HG02938 (cell line): ENCODE results near the gene DNAH1.

Experiments
- ATAC-seq: cut with Tn5 transposase; IDR thresholded peaks from one replicate; pipeline ENCODE4 v1.9.1; 2021; ENCODE audit warnings: mild to moderate bottlenecking, moderate library complexity; ENCODE audit not compliant: unreplicated experiment

Gene DNAH1

DNA sequence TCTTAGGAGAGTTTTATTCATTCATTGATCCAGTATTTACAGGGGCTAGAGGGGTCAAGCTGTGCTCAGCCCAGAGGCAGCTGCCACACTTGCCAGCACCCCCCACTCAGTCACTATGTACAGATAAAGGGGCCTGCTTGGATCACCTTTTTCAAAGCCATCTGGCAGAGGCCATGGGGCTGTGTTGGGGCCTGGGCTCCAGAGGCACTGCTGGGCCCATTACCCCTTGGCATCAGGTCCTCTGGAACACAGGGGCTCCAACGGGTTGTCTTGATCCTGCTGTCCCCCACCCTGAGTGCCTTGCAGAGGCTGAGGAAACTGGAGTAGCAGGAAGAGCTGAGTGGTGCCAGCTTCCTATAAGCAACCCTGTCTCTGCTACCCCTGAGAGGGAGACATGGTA, 84.9 kb downstream of the DNAH1 start:
- no peak for ATAC-seq

GRCh38 chr3:52401551-52401950, 85.4 kb downstream of the DNAH1 start:
- ATAC-seq, result no peak

GRCh38 chr3:52402101-52402521, 86.0 kb downstream of the DNAH1 start:
- ATAC-seq, result no peak

- ATAC-seq, result no peak
These were observed 86.7 kb downstream of the DNAH1 start for GRCh38 chr3:52402706-52403270.

DNA sequence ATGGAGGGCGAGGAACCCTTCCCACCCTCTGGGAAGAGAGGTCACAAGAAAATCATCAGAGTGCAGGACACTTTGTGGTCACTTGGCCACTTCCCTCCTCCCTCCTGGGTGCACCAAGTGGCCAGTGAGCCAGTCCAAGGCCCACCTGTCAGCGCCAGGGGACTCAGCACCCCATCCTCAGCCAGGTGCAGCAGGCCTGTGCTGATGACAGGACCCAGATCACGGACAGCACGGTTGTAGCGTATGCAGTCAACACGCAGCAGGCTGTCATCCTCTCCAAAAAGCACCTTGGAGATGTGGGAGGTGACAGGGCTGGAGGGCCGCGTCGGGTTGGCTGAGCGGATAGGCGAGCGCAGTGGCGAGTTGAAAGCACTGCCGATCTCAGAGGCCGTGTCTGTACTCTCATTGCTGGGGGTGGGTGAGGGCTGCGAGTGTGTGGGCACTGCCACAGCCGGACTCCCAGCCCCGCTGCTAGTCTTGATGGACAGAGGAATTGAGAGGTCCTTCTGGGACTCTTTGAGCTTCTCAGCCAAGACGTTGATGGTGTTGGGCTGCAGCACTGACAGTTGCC, 87.2 kb downstream of the DNAH1 start:
- ATAC-seq, result no peak

- ATAC-seq, result no peak
These were observed 87.8 kb downstream of the DNAH1 start for GRCh38 chr3:52403955-52404354.

GRCh38 chr3:52404391-52404790, 88.3 kb downstream of the DNAH1 start:
- ATAC-seq, result no peak

GRCh38 chr3:52405066-52405465, 88.9 kb downstream of the DNAH1 start:
- ATAC-seq, result no peak

DNA sequence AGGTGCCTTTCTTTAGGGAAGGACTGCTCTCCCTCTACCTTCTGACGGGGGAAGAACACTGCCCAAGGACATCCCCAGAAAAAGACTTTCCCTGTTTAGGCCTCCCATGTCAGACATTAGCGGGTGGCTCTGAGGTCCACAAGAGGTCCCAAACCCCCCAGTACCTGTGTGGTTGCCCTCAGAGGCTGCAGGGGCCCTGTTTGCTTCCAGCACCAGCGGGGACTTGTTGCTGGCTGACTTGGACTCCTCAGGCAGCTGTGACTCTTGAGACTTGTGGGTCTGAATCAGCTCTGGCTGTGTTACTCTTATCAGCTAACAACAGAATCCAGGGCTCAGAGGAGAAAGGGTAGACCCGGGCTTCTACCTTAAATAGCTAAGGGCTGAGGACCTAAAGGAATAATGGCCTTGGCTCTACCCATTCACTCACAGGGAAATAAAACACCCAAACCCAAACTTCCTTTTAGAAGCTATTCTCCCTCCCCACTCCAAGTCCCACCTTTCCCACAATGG, 89.5 kb downstream of the DNAH1 start:
- ATAC-seq, result no peak

DNA sequence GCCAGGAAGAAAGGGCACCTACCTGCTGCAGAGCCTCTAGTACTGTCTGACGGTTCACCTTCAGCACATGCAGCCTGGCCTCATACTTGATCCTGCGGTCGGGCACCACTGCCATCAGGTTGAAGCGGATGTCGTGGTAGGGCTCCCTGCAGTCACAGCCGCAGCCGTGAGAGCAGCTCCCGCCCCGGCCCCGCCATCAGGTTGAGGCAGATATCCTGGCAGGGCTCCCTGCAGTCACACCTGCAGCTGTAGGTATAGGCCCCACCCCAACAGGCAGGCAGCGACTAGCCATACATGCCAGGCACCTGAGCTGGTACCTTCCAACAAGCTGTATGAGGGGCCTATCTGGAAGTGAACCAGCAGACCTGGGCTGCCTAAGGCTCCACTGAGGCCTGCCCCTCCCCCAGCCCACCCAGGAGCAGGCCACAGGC, 90.1 kb downstream of the DNAH1 start:
- no peak for ATAC-seq

DNA sequence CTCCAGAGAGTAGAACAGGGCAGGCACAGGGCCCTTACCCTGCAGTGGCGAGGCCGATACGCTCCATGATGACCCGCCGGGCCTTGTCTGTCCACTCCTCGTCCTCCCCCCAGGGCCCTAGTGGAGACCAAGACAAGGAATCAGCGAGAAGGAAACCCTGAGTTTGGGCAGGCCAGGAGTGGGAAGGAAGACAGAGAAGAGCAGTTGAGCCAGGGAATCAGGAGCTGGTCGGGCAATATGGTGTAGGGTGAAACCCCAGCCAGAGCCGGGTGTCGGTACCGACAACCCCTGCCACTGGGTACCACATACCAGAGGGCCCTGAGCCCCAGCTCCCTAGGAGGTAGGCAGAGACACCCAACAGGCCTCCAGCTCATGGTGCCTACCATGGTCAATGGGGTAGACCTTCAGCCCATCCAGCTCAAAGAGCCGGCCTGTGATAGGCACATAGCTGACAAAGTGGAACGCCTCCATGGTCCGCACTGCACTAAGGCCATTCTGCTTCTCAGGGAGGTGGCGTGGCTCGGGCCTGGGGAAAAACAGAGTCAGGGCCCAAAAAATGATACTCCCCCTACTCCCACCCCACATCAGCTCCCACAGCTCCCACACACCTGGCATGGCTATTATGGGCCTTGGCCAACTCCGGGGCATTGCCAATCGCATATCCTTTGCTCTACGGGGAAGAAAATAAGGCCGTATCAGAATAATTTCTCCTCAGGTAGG, 90.8 kb downstream of the DNAH1 start:
- ATAC-seq, result no peak

- no peak for ATAC-seq
These were observed 91.7 kb downstream of the DNAH1 start for GRCh38 chr3:52407779-52408178.

GRCh38 chr3:52408466-52408865, 92.3 kb downstream of the DNAH1 start:
- no peak for ATAC-seq

- ATAC-seq, result no peak
These were observed 99.7 kb downstream of the DNAH1 start for GRCh38 chr3:52415800-52416199.

DNA sequence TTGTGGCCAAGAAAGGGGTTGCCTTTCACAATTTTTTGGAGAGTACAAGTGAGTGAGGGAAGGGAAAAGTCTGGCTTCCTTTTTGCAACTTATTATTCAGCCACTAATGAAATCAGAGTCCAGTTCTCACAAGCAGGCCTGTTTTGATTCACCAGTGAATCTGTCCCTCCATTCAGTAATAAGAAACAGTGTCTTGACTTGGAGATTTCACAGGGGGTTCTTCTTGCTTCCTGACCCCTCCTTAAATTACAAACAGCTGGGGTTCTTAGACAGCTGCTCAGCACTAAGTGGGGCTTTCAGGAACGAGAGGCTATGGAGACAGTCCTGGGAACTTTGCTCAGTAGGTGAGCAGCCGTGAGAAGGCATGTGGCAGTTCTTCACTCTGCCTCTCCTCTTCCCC, 104.3 kb downstream of the DNAH1 start:
- ATAC-seq, result no peak

DNA sequence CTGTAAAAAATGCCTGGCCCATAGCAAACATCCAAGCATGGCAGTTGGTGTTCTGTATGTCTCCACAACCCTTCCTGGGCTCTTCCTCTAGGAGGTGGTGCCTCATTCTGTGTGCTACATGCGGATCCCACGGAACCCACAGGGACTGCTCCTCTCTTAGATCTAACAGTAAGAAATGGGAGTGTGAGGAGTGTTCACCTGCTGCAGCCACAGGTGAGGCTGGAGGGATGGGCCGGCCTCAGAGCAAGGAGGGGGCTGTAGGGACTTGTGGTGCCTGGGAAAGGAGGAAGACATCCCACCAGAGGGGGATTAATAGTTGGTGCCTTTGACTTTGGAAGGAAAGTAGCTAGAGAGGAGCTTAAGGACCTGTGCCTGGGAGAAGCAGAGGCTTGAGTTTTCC, 106.5 kb downstream of the DNAH1 start:
- no peak for ATAC-seq

GRCh38 chr3:52423173-52423572, 107.1 kb downstream of the DNAH1 start:
- ATAC-seq, result no peak

DNA sequence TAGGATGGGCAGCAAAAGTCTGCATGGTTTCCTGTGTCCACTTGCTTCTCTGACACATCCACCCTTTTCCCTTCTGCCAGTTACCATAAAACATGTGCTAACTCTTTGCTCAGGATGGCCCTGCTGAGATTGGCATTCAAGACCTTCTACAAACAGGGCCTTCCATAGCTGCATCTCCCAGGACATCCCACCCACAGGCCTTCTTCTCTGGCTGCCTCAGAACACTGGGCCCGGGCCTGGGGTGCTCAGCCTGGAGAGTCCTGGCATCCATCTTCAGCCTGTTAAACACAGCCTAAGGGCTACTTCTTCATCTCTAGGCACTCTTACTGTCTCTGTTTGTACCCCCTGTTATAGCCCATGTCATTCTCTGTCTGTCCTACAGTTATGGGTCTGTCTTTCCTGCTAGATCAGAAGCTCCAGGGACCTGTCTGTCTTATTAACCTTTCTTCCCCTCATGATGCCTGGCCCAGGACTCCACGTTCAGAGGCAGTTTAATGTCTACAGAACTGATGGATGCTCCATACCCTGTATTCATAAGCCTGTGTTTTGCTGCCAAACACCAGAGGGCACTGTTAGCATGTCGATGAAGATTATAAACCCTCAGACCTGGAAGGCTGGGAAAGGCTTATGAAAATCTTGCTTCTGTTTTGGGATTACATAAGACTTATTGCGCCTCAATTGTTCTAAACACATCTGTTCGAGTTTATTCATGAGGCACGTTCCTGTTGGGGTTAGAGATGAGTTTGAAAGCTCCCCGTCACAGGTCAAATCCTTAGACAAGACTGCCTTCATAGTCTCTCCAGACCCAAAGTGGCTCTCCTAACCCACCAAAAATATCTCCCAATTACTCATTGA, 112.3 kb downstream of the DNAH1 start:
- no peak for ATAC-seq

DNA sequence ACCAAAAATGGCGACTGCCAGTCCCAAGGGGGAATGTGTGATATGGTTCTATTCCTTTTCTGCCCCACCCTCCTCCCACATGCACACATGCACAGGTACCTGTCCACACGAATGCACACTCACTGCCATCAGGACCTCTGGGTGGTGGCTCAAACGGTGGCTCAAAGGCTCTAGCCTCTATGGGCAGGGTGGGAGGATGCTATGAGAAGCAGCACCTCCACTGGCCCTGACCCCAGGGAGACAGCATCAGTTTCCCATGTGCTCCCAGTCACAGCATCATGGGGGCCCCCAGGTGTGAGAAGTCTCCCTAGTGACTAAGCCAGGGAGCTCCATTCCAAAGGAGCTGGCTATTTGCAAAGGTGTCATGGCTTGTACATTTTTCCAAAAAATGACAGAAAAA, 112.9 kb downstream of the DNAH1 start:
- ATAC-seq, result no peak

GRCh38 chr3:52429779-52430415, 113.8 kb downstream of the DNAH1 start:
- ATAC-seq, result no peak

GRCh38 chr3:52430416-52430810, 114.3 kb downstream of the DNAH1 start:
- no peak for ATAC-seq
